Fibroblast of pulmonary artery (primary cell): ENCODE measurements around the gene PTDSS2.

Experiments used
- DNase-seq: peaks from one replicate; pipeline ENCODE4 v3.0.0-alpha.2; 2010; ENCODE audit warnings: low read depth
- H3K4me3 ChIP-seq: replicated peaks from 2 replicates; pipeline ENCODE4 v1.5.1; 2011; ENCODE audit warnings: low read depth, mild to moderate bottlenecking, control low read depth, low read length, moderate library complexity
- TF ChIP-seq, protein P1 (sequence below): IDR thresholded peaks from 2 replicates; pipeline ENCODE4 v1.5.1; 2011; ENCODE audit warnings: mild to moderate bottlenecking, control low read depth, low read length, inconsistent platforms; ENCODE audit errors: missing control alignments

PTDSS2 gene

DNA sequence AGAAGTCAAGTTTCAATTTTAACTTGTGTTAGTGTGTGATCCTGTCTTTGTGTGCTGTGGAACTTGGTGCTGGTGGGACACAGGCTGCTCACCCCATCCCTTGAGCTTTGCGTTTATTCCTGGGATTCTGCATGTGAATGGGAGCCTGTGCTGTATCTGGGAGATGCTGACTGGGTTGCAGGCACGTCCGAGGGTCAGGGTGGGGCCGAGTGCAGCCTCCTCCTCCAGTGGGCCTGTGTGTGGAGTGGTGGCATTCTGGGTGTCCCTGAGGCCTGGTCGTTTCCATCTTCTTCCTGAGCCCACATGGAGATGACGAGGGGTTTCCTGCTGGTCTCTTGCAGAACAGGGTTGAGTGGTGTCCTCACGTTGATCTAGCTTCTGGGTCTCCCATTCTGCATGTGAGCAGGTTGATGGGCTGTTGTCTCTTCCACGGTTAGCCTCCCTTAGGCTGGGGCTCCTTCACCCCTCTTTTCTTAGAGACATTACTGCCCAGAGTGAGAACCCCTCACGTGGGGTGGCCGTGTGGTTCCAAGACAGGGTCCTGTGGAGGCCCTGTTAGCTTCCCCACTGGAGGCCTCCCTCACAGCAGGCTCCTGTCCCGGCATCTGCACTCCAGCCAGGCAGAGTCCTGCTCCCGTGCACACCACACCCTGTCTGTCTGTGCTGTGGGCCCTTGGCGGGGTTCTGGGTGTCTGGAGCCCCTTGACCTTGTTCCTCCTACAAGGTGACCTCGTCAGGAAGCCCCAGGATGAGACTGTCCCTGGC, 4.9 kb downstream of the PTDSS2 start:
- TF ChIP-seq, protein P1, sequence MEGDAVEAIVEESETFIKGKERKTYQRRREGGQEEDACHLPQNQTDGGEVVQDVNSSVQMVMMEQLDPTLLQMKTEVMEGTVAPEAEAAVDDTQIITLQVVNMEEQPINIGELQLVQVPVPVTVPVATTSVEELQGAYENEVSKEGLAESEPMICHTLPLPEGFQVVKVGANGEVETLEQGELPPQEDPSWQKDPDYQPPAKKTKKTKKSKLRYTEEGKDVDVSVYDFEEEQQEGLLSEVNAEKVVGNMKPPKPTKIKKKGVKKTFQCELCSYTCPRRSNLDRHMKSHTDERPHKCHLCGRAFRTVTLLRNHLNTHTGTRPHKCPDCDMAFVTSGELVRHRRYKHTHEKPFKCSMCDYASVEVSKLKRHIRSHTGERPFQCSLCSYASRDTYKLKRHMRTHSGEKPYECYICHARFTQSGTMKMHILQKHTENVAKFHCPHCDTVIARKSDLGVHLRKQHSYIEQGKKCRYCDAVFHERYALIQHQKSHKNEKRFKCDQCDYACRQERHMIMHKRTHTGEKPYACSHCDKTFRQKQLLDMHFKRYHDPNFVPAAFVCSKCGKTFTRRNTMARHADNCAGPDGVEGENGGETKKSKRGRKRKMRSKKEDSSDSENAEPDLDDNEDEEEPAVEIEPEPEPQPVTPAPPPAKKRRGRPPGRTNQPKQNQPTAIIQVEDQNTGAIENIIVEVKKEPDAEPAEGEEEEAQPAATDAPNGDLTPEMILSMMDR, result no peak
- H3K4me3 ChIP-seq, result no peak overlapping the region
- no peak for DNase-seq

GRCh38 chr11:455566-456147, 5.6 kb downstream of the PTDSS2 start:
- TF ChIP-seq, protein P1, result no peak
- no peak for DNase-seq
- no peak overlapping the region for H3K4me3 ChIP-seq

- no peak overlapping the region for H3K4me3 ChIP-seq
- no peak for DNase-seq
Measured at GRCh38 chr11:456533-456932, 6.5 kb downstream of the PTDSS2 start.

GRCh38 chr11:457111-457760, 7.2 kb downstream of the PTDSS2 start:
- no peak for DNase-seq
- no peak overlapping the region for H3K4me3 ChIP-seq
- TF ChIP-seq, protein P1, result no peak

More at GRCh38 chr11:456533-456932, 6.5 kb downstream of the PTDSS2 start:
- TF ChIP-seq, protein P1, result no peak

- TF ChIP-seq, protein P1, result no peak
- no peak for DNase-seq
- H3K4me3 ChIP-seq, result no peak overlapping the region
Measured at GRCh38 chr11:459511-460220, 9.6 kb downstream of the PTDSS2 start.

- peak; percentile 85 for DNase-seq
- H3K4me3 ChIP-seq, result peak overlapping the region; percentile 18
- TF ChIP-seq, protein P1, result no peak
Measured at GRCh38 chr11:460331-461199, 10.5 kb downstream of the PTDSS2 start.
